Fibroblast of skin of scalp (primary cell): ENCODE data around the gene MAGI1.

ENCODE experiments used
- DNase-seq: peaks from one replicate; pipeline ENCODE4 v3.0.0-alpha.2; 2013

MAGI1 gene

GRCh38 chr3:65344444-65344843, 694.3 kb downstream of the MAGI1 start:
- DNase-seq: no peak

- no peak for DNase-seq
These were observed 695.0 kb downstream of the MAGI1 start for GRCh38 chr3:65343736-65344135.

GRCh38 chr3:65343026-65343425, 695.7 kb downstream of the MAGI1 start:
- DNase-seq: no peak

GRCh38 chr3:65342084-65342683, 696.5 kb downstream of the MAGI1 start:
- peak; percentile 31 for DNase-seq

GRCh38 chr3:65339192-65339740, 699.5 kb downstream of the MAGI1 start:
- DNase-seq: no peak

- DNase-seq: no peak
These were observed 700.1 kb downstream of the MAGI1 start for GRCh38 chr3:65338571-65338970.

GRCh38 chr3:65335587-65335986, 703.1 kb downstream of the MAGI1 start:
- no peak for DNase-seq

- no peak for DNase-seq
These were observed 704.6 kb downstream of the MAGI1 start for GRCh38 chr3:65334045-65334665.

- no peak for DNase-seq
These were observed 707.0 kb downstream of the MAGI1 start for GRCh38 chr3:65331730-65332129.

- peak; percentile 40 for DNase-seq
These were observed 708.6 kb downstream of the MAGI1 start for GRCh38 chr3:65330072-65330471.

- DNase-seq: no peak
These were observed 710.6 kb downstream of the MAGI1 start for GRCh38 chr3:65328148-65328547.

GRCh38 chr3:65326574-65326973, 712.1 kb downstream of the MAGI1 start:
- DNase-seq: no peak

GRCh38 chr3:65322910-65323309, 715.8 kb downstream of the MAGI1 start:
- DNase-seq: no peak

GRCh38 chr3:65318231-65318630, 720.5 kb downstream of the MAGI1 start:
- no peak for DNase-seq

GRCh38 chr3:65314916-65315315, 723.8 kb downstream of the MAGI1 start:
- no peak for DNase-seq

- peak; percentile 29 for DNase-seq
These were observed 724.4 kb downstream of the MAGI1 start for GRCh38 chr3:65314269-65314668.

GRCh38 chr3:65313666-65314065, 725.1 kb downstream of the MAGI1 start:
- peak; percentile 31 for DNase-seq

GRCh38 chr3:65305836-65306235, 732.9 kb downstream of the MAGI1 start:
- no peak for DNase-seq
